Transverse colon (tissue), 4 donors: Measurements from ENCODE around the gene RAB25.

ENCODE experiments used
- EP300 ChIP-seq: sonication (generic); formaldehyde crosslinking; IDR thresholded peaks from one replicate; pipeline ENCODE4 v1.6.1; 2017; ENCODE audit warnings: antibody characterized with exemption, low read depth
- POLR2AphosphoS5 ChIP-seq, 3 donors: sonication (generic); formaldehyde crosslinking; IDR thresholded peaks; one replicate each; pipeline ENCODE4 v1.6.1; 2016; ENCODE audit warnings: antibody characterized with exemption in 3 of 3
- TF ChIP-seq, protein P1 (sequence below), 5 experiments: fragments of 200-600 bp in 3 of 5; fragments of 450-650 bp in 2 of 5; sonication (generic) in 3 of 5; IDR thresholded peaks; 1 replicate in 2 of 5; 2 replicates in 3 of 5; pipeline ENCODE4 v1.5.1; 2016 to 2017; ENCODE audit warnings: antibody characterized with exemption in 5 of 5, inconsistent platforms in 3 of 5, mild to moderate bottlenecking in 2 of 5, moderate library complexity in 1 of 5

DNA sequence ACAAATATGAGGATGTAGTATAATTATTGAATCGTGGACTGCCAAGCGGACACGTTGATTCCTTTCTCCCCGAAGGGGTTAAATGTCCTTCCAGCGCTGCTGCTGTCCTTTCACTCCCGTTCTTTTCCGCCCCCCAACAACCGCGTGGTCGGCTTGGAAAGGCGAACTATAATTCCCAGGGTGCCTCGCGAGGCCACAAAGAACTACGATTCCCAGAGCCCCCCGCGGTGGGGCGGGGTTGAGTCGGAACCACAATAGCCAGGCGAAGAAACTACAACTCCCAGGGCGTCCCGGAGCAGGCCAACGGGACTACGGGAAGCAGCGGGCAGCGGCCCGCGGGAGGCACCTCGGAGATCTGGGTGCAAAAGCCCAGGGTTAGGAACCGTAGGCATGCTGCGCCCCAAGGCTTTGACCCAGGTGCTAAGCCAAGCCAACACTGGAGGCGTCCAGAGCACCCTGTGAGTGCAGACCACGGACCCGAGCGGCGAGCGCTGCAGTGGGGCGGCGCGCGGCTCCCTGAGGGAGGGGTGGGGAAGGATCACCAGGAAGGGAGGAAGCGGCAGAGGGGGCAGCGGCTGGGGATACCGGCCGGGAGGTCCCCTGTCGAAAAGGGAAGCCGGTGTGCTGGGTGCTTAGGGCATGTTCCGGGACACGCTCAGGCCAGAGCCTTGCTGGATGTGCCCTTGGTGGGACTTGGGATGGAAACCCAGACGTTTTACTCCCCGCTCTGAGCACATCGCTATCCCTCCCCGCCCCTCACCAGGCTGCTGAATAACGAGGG lies 6.3 kb upstream of the RAB25 start, which contains the start of gene LAMTOR2:
- TF ChIP-seq, protein P1, sequence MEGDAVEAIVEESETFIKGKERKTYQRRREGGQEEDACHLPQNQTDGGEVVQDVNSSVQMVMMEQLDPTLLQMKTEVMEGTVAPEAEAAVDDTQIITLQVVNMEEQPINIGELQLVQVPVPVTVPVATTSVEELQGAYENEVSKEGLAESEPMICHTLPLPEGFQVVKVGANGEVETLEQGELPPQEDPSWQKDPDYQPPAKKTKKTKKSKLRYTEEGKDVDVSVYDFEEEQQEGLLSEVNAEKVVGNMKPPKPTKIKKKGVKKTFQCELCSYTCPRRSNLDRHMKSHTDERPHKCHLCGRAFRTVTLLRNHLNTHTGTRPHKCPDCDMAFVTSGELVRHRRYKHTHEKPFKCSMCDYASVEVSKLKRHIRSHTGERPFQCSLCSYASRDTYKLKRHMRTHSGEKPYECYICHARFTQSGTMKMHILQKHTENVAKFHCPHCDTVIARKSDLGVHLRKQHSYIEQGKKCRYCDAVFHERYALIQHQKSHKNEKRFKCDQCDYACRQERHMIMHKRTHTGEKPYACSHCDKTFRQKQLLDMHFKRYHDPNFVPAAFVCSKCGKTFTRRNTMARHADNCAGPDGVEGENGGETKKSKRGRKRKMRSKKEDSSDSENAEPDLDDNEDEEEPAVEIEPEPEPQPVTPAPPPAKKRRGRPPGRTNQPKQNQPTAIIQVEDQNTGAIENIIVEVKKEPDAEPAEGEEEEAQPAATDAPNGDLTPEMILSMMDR (IDR thresholded peaks at IDR 0.05), result no peak
- TF ChIP-seq EP300, result no peak
- TF ChIP-seq POLR2AphosphoS5 (IDR thresholded peaks at IDR 0.05), result peak; percentile 72 to 88 (median 86)
